Adipocyte (in vitro differentiated cells): ENCODE measurements around the gene RRP15.
A peak's percentile ranks its signal among the peaks of the same experiment; 100 is the strongest.

ENCODE experiments used
- DNase-seq: peaks from one replicate; pipeline ENCODE4 v3.0.0-alpha.2; 2015; ENCODE audit warnings: low read depth
- H3K27me3 ChIP-seq: replicated peaks from 2 replicates; pipeline ENCODE4 v1.7.0; 2013; ENCODE audit warnings: mild to moderate bottlenecking, low read length, moderate library complexity; ENCODE audit not compliant: control insufficient read depth, insufficient read depth
- H3K36me3 ChIP-seq: 2 replicates; pipeline ENCODE4 v1.7.0; 2013; ENCODE audit warnings: low read length, mild to moderate bottlenecking, moderate library complexity; ENCODE audit not compliant: control insufficient read depth, insufficient read depth, severe bottlenecking
- H3K4me1 ChIP-seq: 2 replicates; pipeline ENCODE4 v1.7.0; 2013; ENCODE audit warnings: mild to moderate bottlenecking, low read length, moderate library complexity; ENCODE audit not compliant: control insufficient read depth, insufficient read depth
- H3K4me3 ChIP-seq: 2 replicates; pipeline ENCODE4 v1.7.0; 2013; ENCODE audit warnings: mild to moderate bottlenecking, low read length, moderate library complexity
- H3K9ac ChIP-seq: 2 replicates; pipeline ENCODE4 v1.7.0; 2013; ENCODE audit warnings: mild to moderate bottlenecking, low read length, moderate library complexity
- H3K9me3 ChIP-seq: 2 replicates; pipeline ENCODE4 v1.7.0; 2013; ENCODE audit warnings: mild to moderate bottlenecking, low read length, moderate library complexity; ENCODE audit not compliant: control insufficient read depth

RRP15 gene

DNA sequence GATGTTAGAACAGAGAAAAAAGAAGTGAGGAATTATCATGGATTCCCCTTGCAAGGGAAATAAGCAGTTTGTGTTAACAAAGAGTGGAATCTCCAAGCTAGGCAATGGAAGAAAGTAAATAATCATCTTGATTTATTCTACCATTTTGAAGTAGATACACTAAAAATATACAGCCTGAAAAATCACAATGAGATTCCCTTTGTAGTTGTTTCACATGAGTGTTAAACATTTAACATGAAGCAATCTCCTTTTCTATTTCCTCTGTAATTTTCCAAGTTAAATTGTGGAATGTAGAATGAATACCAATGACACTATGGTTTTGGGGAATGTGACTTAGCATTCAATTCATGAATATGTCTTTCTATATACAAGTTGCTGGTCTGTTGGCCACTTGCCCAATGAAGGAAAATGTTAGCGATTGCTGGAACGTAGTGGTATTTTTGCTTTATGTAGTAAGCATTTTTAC is 65.7 kb downstream of the RRP15 start:
- no peak overlapping the region for H3K9ac ChIP-seq
- no peaks in the 10 kb centered on the region for H3K9me3 ChIP-seq
- H3K4me3 ChIP-seq, result peak overlapping the region; percentile 75
- H3K4me1 ChIP-seq, result peaks cover 41% of the 10 kb centered on the region
- H3K27me3 ChIP-seq, result no peaks in the 10 kb centered on the region
- H3K36me3 ChIP-seq, result no peaks in the 10 kb centered on the region
- peak; percentile 92 for DNase-seq

DNA sequence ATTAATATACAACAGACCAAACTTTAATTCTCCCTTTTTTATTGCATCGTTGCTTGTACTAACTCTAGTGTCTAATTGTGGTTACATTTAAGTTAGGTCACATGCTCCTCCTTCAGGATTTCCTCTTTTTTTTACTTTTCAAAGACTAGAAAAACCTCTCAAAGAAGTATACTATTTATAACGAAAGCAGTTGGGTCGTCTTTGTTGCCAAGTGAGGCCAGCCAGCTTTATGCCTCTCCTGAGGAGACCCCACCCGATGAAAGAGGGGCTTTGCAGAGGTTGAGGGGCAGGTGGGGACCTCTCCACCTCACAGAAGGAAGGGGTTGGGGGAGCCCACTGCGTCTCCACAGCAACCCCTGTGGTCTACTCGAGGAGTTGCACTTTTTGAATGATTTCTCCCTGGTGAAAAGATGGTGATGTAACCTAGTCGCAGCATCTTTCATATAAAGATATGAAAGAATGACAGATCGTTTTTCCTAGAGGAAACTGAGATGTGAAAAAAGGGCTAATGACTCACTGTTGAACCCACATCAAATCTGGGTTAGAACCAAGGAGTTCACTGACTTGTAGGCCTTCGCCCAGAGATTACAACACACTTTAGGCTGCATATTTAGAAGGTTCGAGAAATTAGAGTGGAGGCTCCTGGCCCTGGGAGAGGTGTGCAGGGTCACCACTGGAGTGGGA is 66.4 kb downstream of the RRP15 start:
- H3K4me3 ChIP-seq, result peak overlapping the region; percentile 75
- H3K36me3 ChIP-seq, result no peaks in the 10 kb centered on the region
- no peak overlapping the region for H3K9ac ChIP-seq
- DNase-seq, result peak; percentile 73
- peaks cover 36% of the 10 kb centered on the region for H3K4me1 ChIP-seq
- no peaks in the 10 kb centered on the region for H3K27me3 ChIP-seq
- no peaks in the 10 kb centered on the region for H3K9me3 ChIP-seq

DNA sequence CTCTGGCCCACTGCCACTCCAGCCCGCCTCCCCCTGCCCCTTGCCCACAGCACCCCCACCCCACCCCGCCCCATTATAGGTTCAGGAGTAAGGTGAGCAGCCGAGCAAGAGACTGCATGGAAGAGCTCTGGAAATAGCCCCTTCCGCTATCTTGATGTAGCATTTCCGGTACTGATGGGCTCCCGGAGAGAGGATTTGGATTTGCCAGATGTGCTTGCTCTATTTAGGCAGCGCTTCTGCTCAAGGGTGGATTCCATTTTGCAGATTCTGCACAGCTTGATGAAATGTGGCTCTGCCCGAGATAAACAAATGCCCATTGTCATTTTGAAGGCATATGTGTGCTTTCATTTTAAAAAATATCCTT is 67.0 kb downstream of the RRP15 start:
- no peaks in the 10 kb centered on the region for H3K27me3 ChIP-seq
- DNase-seq, result no peak
- H3K4me3 ChIP-seq, result no peak overlapping the region
- no peaks in the 10 kb centered on the region for H3K9me3 ChIP-seq
- peaks cover 30% of the 10 kb centered on the region for H3K4me1 ChIP-seq
- H3K9ac ChIP-seq, result no peak overlapping the region
- no peaks in the 10 kb centered on the region for H3K36me3 ChIP-seq

DNA sequence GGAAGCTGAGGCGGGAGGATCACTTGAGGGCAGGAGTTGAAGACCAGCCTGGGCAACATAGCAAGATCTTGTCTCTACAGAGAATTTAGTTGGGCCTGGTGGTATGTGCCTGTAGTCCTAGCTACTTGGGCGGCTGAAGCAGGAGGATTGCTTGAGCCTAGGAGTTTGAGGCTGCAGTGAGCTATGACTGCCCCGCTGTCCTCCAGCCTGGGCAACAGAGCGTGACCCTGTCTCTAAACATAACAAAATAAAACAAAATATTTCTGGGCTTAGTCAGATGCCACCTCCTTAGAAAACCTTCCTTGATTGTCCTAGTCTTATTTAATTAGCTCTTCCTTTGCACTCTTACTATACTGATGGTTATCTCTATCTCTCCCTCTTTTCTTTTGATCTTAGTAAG is 68.6 kb downstream of the RRP15 start:
- no peak for DNase-seq
- Histone ChIP-seq H3K9ac (no peak overlapping the region), H3K27me3 (no peaks in the 10 kb centered on the region), H3K4me3 (no peak overlapping the region), H3K4me1 (peaks cover 17% of the 10 kb centered on the region), H3K36me3 (no peaks in the 10 kb centered on the region), H3K9me3 (no peaks in the 10 kb centered on the region)

DNA sequence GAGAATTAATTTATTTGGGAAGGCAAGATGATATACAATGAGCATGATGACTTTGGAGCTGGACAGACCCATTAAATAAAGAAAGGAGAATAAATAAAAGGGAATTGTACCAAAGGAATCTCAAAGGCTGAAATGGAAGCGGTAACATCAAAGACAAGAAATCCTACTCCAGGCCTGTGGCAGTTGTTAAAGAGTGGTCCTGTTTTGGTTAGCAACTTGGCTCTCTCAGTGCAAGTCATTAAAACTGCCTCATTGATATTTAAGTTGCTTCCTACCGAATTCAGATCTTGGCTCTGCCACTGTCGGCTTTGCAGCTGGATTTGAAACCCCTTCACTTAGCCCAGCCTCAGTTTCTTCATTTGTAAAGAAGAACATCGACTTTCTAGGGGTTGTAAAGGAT is 70.2 kb downstream of the RRP15 start:
- H3K9me3 ChIP-seq, result no peaks in the 10 kb centered on the region
- H3K36me3 ChIP-seq, result no peaks in the 10 kb centered on the region
- no peaks in the 10 kb centered on the region for H3K27me3 ChIP-seq
- peaks cover 10% of the 10 kb centered on the region for H3K4me1 ChIP-seq
- H3K4me3 ChIP-seq, result no peak overlapping the region
- no peak for DNase-seq
- no peak overlapping the region for H3K9ac ChIP-seq

DNA sequence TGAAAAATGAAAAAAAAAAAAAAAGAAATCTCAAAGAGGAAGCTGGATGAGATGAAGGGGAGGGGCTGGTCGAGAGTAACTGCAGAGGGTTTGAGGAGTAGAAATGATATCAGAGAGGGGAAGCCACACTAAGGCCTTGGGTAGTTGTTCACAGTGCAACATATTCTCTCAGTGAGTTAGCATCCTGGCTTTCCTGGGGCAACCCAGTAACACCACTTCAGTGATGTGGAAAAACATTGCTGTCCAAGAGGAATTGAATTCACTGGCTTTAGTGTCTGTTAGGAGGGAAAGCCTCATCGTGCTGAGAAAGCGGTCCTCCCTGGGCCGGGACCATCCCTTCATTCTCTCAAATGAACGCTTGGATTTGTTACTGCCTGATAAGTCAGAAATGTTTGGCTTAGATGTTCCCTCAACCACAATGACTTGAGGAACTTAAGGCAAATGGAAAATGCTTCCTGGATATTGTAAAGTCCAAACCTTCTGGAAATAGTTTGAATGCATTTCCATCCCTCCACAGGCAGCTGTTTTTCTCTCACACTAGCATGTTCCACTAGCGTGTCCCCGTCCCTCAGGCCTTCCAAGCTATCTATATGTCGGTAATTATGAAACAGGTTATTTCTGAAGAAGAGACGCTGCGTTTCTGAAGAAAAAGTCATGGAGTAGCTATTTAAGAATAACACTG is 72.3 kb downstream of the RRP15 start:
- H3K4me1 ChIP-seq, result no peaks in the 10 kb centered on the region
- H3K9me3 ChIP-seq, result no peaks in the 10 kb centered on the region
- DNase-seq, result no peak
- H3K4me3 ChIP-seq, result no peak overlapping the region
- H3K9ac ChIP-seq, result no peak overlapping the region
- no peaks in the 10 kb centered on the region for H3K27me3 ChIP-seq
- no peaks in the 10 kb centered on the region for H3K36me3 ChIP-seq

DNA sequence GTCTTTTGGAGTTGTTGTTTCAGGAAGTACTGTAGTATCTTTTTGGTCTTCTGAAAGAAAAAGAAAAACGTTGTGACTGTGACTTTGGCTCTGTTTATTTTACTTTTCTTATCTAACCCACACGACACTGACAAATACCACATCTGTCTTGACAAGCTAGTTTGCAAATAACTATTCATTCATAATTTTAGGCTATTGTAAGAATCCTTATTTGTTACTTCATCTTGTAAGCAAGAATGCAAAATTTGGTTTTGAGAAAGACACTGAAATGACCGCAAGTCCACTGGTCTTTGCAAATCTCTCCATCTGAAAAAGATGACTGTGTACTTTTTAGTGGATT is 72.8 kb downstream of the RRP15 start:
- H3K4me3 ChIP-seq, result no peak overlapping the region
- H3K9ac ChIP-seq, result no peak overlapping the region
- no peaks in the 10 kb centered on the region for H3K4me1 ChIP-seq
- no peak for DNase-seq
- H3K9me3 ChIP-seq, result no peaks in the 10 kb centered on the region
- H3K27me3 ChIP-seq, result no peaks in the 10 kb centered on the region
- H3K36me3 ChIP-seq, result no peaks in the 10 kb centered on the region

DNA sequence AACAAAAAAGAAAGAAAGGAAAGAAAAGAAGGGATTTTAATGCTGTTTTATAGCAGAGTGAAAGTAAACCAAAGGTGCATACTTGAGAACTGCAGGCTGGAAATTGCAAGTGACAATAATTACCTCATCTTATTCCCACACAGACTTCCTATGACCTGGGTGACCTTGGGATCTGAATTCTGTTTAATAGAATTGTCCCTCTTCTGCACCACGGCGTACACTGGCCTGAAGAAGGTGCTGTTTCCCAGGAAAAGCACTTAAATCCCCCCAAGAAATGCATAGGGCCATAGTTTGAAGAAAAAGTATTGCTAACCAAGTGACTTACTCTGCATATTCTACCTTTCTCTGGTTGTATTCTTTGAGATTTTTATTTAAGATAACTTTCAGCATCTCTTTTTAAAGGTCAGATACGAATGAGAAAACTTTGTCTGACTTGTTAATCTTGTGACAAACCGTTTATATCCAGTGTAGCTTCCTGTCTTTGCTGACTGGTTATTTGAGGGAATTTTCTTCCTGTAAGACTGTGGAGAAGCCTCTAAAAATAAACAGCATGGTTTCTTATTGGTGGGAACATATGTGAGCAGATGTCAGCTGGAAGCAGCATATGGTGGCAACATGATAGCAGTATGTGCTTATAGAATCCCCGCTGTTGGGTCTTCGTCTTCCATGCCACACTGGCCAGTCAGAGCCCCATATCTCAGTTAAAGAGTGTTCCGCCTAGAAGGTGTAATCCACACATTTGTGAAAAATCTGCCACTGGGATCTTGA is 76.4 kb downstream of the RRP15 start:
- no peak overlapping the region for H3K9ac ChIP-seq
- no peaks in the 10 kb centered on the region for H3K36me3 ChIP-seq
- H3K4me3 ChIP-seq, result no peak overlapping the region
- peaks cover 14% of the 10 kb centered on the region for H3K4me1 ChIP-seq
- no peaks in the 10 kb centered on the region for H3K9me3 ChIP-seq
- no peaks in the 10 kb centered on the region for H3K27me3 ChIP-seq
- DNase-seq, result peak; percentile 58

DNA sequence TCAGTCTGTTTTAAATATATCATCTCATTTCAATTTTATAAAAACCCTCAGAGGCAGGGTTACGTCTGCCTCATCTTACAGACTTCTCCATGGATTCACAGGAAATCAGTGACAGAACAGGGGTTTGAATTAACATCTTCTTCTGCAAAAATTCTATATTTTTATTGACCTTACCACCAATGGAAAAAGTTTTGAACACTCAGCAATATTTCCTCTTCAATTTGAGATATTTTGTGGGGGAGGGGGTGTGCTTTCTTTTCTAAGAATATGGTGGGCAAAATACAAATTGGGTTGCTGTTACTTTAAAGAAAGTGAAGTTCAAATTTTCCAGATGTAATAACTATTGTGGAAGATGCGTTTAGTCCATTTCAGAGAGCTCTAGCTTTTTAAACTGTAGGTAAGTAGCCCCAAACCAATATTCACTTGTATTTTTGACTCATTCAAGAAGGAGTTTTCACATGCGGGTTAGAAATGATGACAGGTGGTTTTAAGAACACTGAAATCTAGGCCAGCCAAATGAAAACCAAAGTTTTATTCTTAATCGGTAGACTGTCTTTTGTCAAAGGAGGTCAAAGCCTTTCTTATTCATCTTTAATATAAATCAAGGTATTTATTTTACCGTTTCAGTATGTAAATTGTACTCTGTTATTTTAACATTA is 77.5 kb downstream of the RRP15 start:
- Histone ChIP-seq H3K36me3 (no peaks in the 10 kb centered on the region), H3K4me3 (no peak overlapping the region), H3K9ac (no peak overlapping the region), H3K9me3 (no peaks in the 10 kb centered on the region), H3K4me1 (peaks cover 14% of the 10 kb centered on the region), H3K27me3 (no peaks in the 10 kb centered on the region)
- DNase-seq, result no peak

DNA sequence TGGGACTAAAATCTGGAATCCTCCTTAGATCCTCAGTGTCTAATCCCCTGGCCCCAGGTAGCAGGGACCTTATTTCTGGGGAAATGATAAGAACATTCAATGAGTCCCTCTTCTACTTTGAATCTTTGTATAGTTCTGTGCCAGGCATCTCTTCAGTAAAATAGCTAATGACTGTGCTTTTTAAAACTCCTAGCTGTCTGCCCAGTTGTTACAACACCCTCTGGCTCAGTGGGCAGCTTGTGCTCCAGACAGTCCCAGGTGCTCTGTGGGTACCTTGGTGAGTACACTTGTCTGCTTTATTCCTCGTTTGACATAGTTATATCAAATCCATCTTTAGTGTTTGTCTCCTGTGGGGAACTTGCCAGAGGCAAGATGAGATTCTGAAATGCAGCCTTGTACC is 78.0 kb downstream of the RRP15 start:
- no peaks in the 10 kb centered on the region for H3K36me3 ChIP-seq
- H3K9ac ChIP-seq, result no peak overlapping the region
- H3K4me1 ChIP-seq, result peaks cover 14% of the 10 kb centered on the region
- no peaks in the 10 kb centered on the region for H3K27me3 ChIP-seq
- no peaks in the 10 kb centered on the region for H3K9me3 ChIP-seq
- no peak overlapping the region for H3K4me3 ChIP-seq
- DNase-seq, result no peak

DNA sequence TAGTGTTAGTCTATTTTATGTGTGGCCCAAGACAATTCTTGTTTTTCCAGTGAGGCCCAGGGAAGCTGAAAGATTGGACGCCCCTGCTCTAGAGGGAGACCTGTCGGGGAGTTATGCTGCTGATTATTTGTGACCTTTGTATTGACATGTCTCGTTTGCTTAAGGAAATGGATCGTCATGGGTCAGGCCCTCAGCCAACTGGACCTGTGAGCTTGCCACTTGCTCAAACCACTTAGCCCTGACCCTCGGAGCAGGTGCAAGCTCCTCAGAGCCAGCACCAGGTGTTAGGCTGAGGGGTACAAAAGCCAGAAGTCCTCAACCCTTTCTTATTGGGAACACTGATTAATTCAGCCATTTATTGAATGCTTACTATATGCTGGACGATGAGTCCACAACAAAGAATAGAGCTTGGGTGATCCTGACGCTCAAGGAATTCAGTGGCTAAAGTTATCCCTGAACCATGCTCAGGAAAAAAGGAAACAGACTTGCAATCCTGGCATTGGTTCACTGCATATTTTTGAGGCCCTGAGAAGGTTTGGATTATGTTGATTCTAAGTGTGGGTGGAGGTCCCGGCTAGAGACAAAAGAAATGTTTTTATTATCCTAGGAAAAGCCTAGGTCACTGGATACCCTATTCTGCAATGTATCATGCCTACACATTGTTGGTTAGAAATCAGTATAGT is 79.1 kb downstream of the RRP15 start:
- H3K36me3 ChIP-seq, result no peaks in the 10 kb centered on the region
- no peak overlapping the region for H3K4me3 ChIP-seq
- peak; percentile 43 for DNase-seq
- no peaks in the 10 kb centered on the region for H3K27me3 ChIP-seq
- no peak overlapping the region for H3K9ac ChIP-seq
- peaks cover 14% of the 10 kb centered on the region for H3K4me1 ChIP-seq
- no peaks in the 10 kb centered on the region for H3K9me3 ChIP-seq
